Stimulated activated CD8-positive, alpha-beta memory T cell treated with anti-CD3 and anti-CD28 coated beads, Interleukin-2, amount 100 ng/mL, for 1 hour (primary cell): ENCODE data around the gene ABCA3.
"Not testable (repeated sequence)": the region's sequence is repeated elsewhere in the genome, so short reads cannot be mapped to it uniquely, and the experiment has no call there.

Experiments
- DNase-seq, 2 donors: peaks; one replicate each; pipeline ENCODE4 v3.0.0-alpha.2; 2020; ENCODE audit warnings: low read depth in 2 of 2

Gene ABCA3

DNA sequence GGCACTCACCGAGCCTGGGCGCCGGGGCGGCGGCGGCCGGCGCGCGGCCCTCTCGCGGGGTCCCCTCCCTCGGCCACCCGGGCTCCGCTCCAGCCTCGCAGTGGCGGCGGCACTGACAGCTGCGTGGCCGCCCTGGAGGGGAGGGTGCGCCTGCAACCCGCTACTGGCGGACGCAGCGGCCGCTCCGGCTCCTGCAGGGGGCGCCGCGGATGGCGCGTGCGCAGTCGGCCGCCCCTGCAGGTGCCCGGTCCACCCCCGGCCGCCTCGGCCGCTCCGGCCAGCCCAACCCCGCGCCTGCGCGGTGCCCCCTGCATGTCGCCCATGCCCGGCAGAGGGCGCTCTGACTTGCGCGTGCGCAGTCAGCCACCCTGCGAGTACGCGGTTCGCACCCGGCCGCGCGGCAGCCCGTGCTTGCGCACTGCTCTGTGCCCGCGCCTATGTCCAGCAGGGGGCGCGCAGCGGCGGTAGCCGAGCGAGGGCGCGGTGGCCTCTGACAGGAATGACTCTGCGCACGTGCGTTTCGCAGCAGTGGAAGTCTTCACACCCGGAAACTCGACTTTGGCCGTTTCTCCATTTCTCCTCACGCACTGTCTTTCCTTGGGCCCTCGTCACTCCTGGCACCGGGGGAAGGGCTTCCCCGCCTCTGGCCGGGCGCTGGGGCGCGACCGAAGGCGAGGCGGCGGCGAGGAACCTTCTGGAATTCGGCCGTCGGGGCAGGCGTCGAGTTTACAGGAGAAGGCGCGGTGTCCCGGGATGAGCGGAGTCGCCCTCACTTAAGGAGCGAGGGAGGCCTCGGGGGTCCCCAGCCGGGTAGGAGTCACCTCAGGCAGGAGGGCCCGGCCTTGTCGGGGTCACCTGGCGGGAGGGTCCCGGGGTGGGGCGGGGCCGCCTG lies at the start of gene ABCA3:
ABCA3 (minus strand) TSS at position 165 of the 892 bp plus-strand sequence. CDS start 14,262 bp downstream, outside the sequence.
- peak; percentile 88 to 89 for DNase-seq

DNA sequence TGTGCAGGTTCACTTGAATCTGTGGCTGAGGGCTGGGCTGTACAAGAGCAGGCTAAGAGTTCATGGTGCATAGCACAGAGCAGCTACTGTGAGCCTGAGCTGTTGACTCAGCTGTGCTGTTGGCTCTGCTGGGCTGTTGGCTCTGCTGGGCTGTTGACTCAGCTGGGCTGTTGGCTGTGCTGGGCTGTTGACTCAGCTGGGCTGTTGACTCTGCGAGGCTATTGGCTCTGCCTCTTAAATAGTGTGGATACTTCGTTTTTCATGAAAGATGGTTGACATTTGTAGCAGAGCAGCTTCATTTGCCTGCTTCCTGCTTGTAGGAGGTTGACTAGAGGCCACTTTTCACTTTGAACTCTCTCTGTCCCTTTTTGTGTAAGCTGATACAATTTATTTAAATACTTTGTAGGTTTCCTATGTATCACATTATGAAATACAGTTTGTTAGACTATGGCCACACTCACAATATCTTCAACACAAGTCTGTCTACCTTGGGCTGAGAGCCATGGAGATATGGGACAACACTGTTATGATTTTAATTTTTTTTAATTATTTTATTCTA lies 48.4 kb upstream of the ABCA3 start:
- no peak for DNase-seq

DNA sequence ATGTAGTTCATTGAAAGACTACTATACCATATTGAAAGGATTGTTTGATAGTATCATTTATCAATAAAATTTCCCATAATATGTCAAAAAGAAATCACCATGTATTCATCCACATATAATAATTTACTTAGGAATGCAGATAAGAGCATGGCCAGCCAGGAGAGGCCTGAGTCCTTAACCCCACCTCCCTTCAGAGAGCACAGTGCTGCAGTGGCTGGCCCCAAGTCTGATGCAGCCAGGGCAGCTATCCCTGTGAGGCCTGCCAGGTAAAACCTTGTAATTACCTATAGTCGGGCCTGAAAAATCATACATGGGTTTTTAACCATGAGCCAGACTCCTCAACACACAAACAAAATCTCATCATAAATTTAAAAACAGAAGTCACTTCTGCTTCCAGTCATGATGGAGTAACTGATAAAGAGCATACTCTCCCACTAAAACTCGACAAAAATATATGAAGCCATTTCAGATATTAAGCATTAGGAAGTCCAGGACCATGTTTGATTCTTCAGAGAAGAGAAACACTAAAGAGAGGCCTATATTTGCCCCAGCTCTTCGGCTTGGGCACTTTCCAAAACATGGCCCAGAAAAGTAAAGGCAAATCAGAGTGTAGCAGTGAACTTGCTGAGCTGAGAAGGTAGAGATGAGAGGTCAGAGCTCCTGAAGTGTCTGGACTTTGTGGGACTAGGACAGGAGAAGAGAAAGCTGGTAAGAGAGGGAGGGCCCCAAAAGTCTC lies 47.8 kb upstream of the ABCA3 start:
- DNase-seq: no peak

DNA sequence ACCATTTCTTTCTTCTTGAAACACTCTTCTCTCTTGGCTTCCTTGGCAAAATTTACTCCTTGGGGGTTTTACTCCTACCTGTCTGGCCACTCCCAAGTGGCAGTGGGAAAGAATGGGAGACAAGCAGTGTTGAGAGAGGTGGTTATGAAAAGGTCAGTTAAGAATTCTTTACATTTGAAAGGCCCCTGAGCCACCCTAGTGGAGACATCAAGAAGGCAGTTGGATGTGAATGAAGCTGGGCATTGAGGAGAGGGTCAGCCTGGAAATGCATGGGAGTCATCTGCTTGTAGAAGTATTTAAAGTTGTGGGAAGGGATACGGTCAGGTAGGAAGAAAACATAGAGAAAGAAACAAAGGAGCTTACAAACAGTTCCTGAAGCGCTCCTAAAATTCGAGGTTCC lies 46.5 kb upstream of the ABCA3 start:
- DNase-seq: no peak

DNA sequence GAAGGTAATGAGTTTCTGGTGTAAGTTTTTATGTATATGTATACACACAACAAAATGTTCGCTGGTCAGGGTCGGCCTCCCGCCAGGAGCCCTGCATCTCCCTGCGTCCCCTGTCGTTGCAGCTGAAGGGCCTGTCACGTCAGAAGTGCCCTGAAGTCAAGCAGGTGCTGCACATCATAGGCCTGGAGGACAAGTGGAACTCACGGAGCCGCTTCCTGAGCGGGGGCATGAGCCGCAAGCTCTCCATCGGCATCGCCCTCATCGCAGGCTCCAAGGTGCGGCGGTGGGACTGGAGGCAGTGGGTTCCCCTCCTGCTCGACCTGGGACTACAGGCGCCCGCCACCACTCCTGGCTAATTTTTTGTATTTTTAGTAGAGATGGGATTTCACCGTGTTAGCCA lies 45.5 kb upstream of the ABCA3 start:
- DNase-seq: not testable (repeated sequence)

DNA sequence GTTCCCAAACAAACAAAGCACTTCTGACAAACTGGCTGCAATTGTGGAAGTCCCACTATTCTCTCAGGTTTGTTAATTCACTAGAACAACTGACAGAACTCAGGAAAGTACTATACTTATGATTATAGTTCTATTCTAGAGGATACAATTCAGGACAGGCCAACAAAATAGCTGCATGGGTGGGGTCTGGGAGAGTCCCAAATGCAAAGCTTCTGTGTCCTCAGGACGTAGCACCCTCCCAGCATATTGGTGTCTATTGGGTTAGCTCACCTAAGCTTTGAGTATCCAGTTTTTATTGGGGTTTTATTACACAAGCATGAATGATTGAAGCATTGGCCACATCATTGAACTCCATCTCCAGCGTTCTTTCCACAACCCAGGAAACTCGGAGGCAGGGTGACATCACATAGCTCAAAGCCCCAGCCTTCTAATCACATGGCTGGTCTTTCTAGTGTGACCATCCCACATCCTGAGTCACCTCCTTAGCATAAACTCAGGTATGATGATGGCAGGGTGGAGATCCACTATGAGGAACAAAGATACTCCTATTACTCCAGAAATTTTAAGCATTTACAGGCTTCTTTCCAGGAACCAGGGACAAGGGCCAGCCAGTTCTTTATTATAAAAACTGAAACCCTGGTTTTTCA lies 44.8 kb upstream of the ABCA3 start:
- DNase-seq: no peak

DNA sequence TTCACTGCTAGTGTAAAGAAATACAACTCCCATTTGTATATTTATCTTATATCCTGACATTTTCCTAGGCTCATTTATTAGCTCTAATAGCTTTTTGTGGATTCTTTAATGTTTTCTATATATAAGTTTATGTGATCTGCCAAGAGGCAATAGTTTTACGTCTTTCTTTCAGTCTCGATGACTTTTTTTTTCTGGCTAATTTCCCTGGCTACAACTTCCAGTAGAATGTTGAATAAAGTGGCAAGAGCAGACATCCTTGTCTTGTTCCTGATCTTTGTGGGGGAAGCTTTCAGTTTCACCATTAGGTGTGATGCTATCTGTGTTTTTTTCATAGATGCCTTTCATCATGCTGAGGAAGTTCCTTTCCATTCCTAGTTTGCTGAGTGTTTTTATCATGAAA lies 43.9 kb upstream of the ABCA3 start:
- no peak for DNase-seq

DNA sequence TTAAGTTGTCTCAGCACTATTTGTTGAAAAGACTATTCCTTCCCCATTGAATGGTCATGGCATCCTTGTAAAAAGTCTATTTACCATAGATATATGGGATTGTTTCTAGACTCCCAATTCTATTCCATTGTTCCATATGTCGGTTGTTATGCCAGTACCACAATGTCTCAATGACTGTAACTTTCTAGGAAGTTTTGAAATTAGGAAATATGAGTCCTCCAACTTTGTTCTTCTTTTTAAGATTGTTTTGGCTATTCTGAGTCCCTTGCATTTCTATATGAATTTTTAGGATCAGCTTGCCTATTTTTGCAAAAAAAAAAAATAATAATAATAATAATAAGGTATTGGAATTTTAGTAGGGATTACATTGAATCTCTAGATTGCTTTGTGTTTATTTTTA lies 43.0 kb upstream of the ABCA3 start:
- DNase-seq: no peak

DNA sequence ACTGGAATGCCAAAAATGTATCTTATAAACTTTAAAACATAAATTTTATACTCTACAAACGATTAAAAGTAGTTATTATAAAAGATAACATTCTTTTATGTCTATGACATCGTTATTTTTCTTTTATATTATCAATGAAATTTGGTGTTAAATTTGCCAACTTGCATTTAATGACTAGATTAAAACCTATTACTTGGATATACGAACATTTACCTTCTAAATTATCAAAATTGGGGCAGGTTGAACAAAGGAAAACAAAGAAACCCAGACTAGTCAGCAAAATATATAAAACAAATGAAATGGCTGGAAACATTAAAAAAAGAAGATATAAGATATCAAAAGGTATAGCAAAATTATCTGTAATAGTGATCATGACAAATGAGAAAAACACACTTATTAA lies 34.1 kb upstream of the ABCA3 start:
- DNase-seq: no peak

DNA sequence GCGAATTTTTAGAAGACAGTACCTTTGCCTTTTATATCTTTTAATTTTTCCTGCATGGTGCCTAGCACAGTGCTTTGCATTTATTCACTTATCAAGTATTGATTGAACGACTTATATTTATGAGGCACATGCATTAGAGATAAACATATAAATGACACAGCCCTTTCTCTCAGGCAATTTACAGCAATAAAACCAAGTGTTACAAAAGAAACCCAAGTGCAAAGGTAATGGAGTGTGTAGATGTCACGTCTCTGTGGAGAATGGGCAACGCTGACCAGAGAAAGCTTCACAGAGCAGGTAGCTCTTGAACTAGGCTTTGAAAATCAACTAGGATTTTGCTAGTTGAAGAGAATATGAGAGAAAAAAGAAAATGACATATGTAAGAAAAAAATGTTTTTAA lies 32.6 kb upstream of the ABCA3 start:
- no peak for DNase-seq

DNA sequence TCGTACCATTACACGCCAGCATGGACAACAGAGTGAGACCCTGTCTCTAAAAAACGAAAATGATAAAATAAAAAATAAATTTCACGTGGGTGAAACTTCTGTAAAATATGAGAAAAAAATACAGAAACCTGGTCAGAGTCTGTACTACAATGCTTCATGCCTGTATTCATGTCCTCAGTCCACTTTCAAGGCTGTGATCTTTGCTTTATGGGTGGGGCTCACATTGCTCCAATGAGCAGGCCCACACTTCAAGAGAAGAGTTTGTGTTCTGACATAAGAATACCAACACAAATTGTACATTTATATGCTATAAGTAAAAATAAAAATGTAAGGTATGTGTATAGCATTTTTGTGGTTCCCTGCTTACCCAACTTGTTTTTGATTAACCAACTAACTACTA lies 32.2 kb upstream of the ABCA3 start:
- DNase-seq: no peak

DNA sequence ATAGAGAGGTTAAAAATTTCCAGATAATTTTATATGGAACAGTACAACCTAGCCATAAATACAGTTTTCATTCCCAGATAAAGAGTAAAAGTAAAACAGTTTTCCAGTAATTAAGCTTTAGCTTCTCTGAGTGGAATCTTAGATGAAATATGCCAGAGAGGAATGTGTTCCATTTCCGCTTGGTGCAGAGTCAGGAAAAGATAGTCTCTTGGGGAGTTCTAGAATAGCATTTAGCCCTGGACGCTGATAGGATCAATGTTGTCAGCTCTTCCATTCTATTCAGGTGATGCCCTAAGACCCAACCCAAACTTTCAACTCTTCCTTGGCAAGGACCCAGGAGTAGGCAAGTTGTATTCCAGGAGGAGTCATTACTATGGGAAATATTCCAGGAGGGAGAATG lies 30.9 kb upstream of the ABCA3 start:
- DNase-seq: no peak

DNA sequence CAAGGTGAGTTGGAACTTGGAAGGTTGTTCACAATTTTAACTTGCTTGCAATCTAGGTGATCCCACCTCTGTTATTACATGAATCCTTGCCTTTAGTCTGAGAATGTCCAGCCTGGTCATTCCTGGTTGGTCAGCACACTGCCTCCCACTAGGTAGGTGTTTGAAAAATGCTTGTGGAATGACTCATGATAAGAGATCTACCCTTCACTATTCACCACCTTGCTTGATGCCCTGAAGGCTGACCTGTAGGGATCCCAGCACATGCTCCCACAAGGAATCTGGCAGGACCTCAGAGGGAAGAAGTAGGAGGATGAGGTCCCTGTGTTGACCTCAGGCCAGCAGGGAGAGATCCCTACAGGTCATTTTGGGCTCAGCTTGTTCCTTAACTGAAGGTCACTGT lies 30.2 kb upstream of the ABCA3 start:
- no peak for DNase-seq

DNA sequence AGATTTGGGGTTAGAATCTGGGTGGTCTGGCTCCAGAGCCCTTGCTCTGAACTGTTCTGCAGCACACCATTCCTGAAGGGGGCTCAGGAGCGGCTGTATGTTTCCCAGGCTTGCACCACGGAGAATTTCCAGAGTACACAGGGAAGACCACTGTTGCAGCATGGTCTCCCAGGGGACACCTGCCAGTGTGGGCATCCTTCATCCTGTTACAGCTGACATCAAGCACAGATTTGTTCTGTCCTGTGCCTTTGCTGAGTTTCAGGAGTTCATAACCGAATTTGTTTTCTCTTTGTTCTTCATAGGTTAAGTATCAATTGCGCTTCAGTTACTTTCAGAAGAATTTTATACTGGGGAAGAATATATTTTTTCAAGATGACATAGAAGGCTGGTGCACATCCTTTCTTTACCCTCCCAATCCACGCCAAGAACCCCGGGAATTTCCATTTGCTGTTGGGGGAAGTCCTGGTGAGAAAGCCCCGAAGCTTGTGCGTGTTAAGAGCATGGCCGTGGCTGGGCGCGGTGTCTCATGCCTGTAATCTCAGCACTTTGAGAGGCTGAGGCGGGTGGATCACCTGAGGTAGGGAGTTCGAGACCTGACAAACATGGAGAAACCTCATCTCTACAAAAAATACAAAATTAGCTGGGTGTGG lies 26.3 kb upstream of the ABCA3 start:
- no peak for DNase-seq

DNA sequence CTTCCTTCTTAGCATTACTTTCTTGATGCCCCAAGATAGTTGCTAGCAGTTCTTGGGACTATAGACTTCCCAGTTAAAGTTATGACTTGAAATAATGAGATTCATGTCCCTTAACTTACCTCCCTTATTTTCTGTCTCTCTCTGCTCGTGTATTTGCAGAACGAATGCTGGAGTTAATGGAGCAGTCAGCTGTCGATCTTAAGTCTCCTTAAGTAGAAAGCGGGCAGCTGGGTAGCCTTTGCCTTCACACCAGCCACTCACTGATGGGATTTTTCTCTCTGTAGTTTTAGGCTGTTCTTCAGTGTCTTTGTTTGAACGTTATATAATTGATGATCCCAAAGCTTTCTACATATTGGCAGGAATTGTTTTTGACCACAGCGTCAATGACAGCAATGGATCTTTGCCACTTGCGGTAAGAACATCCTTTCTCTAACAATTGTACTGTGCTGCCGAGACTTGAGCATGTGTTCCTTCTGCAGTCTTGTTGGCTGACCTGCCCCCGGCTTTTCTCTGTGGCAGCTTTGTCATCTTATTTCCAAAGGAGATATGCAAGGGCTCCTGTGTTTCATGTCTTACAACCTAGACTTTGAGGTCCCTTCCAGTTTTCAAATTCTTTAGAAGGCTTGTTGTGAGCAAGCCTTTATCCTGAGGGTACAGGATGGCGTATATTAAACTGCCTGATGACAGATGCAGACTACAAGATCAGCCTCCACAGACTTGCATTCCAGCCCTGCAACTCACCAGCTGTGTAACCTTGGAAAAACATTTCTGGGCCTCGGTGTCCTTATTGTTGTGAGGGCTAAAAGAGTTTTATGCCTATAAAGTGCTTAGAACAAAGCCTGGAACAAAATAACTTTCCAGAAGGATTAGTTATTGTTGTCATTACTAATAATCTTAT lies 25.1 kb upstream of the ABCA3 start:
- DNase-seq: no peak

DNA sequence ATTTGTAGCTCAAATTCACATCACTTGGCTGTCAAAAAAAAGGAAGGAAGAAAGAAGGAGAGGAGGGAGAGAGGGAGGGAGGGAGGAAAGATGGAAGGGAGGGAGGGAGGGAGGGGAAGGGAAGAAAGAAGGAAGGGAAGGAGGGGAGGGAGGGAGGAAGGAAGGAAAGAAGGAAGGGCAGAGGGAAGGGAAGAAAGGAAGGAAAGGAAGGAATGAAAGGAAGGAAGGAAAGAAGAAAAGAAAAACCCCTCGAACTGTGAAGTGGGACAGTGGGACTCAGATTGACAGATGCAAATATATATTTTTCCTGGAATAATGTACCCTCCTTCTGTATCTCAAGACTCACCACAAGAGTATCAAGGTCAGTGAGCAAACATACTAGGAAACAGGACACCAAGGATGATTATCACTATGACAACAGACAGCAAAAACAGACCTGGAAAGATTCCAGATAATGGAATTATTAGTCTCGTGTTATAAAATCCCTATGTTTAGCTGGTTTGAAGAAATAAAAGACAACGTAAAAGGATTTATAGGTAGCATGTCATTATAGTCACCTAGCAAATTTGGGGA lies 24.2 kb upstream of the ABCA3 start:
- DNase-seq: no peak

DNA sequence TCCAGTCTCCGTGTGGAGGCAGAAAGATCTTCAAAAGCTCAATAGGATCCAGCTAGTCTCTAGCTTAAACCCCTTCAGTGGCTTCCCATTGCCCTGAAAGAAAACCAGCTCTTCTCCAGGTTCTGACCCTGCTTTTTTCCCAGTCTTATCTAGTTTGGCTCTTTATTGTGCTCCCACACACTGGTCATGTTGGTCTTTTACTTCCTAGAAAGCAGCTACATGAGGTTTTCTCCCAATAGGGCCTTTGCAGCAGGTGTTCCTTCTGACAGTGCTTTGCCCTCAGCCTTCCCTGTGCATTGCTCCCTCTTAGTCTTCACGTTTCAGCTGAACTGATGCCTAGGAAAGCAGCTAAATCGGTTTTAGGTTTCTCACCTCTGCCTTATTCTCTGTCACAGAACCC lies 21.7 kb upstream of the ABCA3 start:
- no peak for DNase-seq

DNA sequence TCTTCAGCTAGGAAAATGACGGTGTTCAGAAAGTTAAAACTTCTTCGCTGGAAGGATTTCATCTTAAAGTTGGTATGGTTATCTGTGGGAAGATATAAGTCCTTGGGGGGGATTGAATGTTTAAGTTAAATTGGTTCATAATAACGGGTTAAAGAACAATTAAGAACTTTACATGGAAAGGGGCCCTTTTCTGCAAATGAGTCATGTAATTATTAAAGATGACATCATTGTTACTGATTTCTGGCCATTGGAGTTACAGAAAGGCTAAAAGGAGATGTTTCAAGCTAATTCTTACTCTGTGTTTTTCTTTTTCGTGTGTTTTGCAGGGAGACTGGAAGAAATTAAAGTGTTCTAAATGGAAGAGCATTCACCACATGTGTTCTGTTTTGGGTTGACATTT lies 20.6 kb upstream of the ABCA3 start:
- DNase-seq: no peak

DNA sequence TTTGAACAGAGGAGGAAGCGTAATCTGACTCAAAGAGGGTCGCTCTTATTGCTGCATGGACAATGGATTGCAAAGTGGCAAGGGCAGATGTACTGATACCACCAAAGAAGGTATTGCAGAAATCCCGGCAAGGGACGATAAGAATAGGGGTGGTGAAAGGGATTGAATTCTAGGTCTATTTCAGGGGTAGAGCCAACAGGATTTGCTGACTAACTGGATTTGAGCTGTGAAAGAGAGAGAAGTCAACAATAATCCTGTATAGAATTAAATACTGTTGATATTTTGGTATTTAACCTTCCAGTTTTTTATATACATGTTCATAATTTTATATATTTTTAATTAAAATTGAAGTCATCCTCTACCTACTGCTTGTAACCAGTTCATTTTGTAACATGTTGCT lies 19.4 kb upstream of the ABCA3 start:
- no peak for DNase-seq

DNA sequence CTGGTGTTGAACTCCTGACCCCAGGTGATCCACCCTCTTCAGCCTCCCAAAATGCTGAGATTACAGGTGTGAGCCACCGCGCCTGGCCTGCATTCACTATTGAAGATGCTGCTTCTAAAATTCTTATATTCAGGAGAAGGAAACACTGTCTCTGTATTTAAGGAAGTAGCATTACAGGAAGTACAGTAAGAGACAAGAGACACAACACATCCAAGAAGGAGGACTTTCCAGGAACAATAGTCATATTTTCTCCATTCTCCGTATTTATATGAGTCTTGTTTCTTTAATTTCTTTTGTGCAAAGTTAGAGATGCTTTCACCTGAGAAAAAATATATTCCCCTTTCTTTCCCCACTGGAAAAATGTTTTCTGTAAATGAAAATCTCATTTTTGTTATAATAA lies 18.3 kb upstream of the ABCA3 start:
- DNase-seq: no peak
